NCI-H1417 (cell line): ENCODE measurements around the gene CD59.
A peak's percentile ranks its signal among the peaks of the same experiment; 100 is the strongest.

Experiments
- DNase-seq, 3 experiments: peaks; one replicate each; lab custom pipeline; 2025; lab: John Stamatoyannopoulos, UW

The CD59 gene

GRCh38 chr11:33665350-33666106 is 70.7 kb downstream of the CD59 start:
- no peak for DNase-seq

- no peak for DNase-seq
Observed at GRCh38 chr11:33664827-33665226, 71.4 kb downstream of the CD59 start.

GRCh38 chr11:33664166-33664565 is 72.1 kb downstream of the CD59 start:
- no peak for DNase-seq

GRCh38 chr11:33663121-33663520 is 73.1 kb downstream of the CD59 start:
- DNase-seq, result peak in 1 of 3 experiments; percentile 56

GRCh38 chr11:33661526-33661925 is 74.7 kb downstream of the CD59 start:
- DNase-seq, result peak in 1 of 3 experiments; percentile 65

GRCh38 chr11:33660962-33661361 is 75.3 kb downstream of the CD59 start:
- DNase-seq, result no peak

GRCh38 chr11:33659370-33660139 is 76.7 kb downstream of the CD59 start:
- DNase-seq, result no peak

GRCh38 chr11:33658195-33658900 is 77.9 kb downstream of the CD59 start:
- DNase-seq, result peak in 2 of 3 experiments; percentile 79 to 86

GRCh38 chr11:33657757-33658156 is 78.5 kb downstream of the CD59 start:
- peak in 2 of 3 experiments; percentile 79 to 93 for DNase-seq

GRCh38 chr11:33656768-33657167 is 79.5 kb downstream of the CD59 start:
- no peak for DNase-seq

GRCh38 chr11:33655842-33656600 is 80.2 kb downstream of the CD59 start:
- DNase-seq, result peak in 1 of 3 experiments; percentile 16

GRCh38 chr11:33654594-33654993 is 81.6 kb downstream of the CD59 start:
- DNase-seq, result no peak
